ENCODE results near the gene PLB1. TPM values are rescaled to one million over a fixed set of nuclear protein-coding genes. Genes with fewer than 3 reads are reported as not detected.

PLB1 gene
- total RNA-seq, 2 experiments from 2014 or later, result not detected

- Histone ChIP-seq H3K9me2 (ENCODE audit: insufficient read depth, low read length) (no peaks in the 10 kb centered on the region), H3K4me1 (ENCODE audit: insufficient read depth, low read length, poor library complexity, severe bottlenecking) (no peaks in the 10 kb centered on the region), H3K9me3 (ENCODE audit: low read length) (no peaks in the 10 kb centered on the region), H3K27ac (ENCODE audit: low read depth, low read length, poor library complexity, severe bottlenecking) (no peak overlapping the region), H3K79me2 (ENCODE audit: insufficient read depth, low read depth, low read length) (no peaks in the 10 kb centered on the region), H3K36me3 (ENCODE audit: insufficient read depth, low read length) (no peaks in the 10 kb centered on the region), H4K20me1 (ENCODE audit: insufficient read depth, low read length) (no peaks in the 10 kb centered on the region), H3K4me3 (ENCODE audit: low read depth, low read length, poor library complexity, severe bottlenecking) (no peak overlapping the region), H3K4me2 (ENCODE audit: low read length) (no peak overlapping the region), H2AFZ (ENCODE audit: low read length) (no peak overlapping the region)
- TF ChIP-seq CTCF (conservative IDR thresholded peaks at IDR 0.05; ENCODE audit: low read length) (no peak), EZH2phosphoT487 (IDR thresholded peaks at IDR 0.05; ENCODE audit: borderline replicate concordance, low read depth, low read length) (no peak)
- ChIA-PET POLR2A (no interaction called here), CTCF (ENCODE audit: unreplicated experiment) (no interaction called here)
- no TSS peak for BruUV-seq (replicated peaks)
- DNase-seq (ENCODE audit: low spot score), result no peak
- intact Hi-C loops (cut with micrococcal nuclease; ENCODE audit: unreplicated experiment), result no loop called here
Observed at GRCh38 chr2:28684142-28684858, 188.4 kb downstream of the PLB1 start.

DNA sequence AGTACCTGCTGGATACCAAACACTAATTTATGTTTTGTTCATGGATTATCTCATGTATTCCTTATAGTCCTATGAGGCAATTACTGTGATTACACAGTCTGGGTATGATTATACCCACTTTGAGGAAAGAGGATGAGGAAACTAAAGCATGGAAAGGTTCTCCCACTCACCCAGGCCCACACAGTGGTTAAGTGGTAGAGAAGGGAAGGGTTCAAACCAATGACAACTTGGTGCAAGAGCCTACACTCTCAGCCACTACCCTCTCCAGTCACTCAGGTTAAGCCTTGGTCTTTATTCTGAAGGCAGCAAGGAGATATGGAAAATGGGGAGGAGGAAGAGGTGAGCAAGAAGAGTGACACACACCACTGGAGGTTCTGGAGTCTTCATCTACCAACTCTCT, 191.3 kb downstream of the PLB1 start:
- intact Hi-C loops (cut with micrococcal nuclease; ENCODE audit: unreplicated experiment), result no loop called here
- Histone ChIP-seq H3K27ac (ENCODE audit: low read depth, low read length, poor library complexity, severe bottlenecking) (no peak overlapping the region), H3K4me2 (ENCODE audit: low read length) (no peak overlapping the region), H2AFZ (ENCODE audit: low read length) (no peak overlapping the region), H3K79me2 (ENCODE audit: insufficient read depth, low read depth, low read length) (no peaks in the 10 kb centered on the region), H4K20me1 (ENCODE audit: insufficient read depth, low read length) (no peaks in the 10 kb centered on the region), H3K36me3 (ENCODE audit: insufficient read depth, low read length) (no peaks in the 10 kb centered on the region), H3K4me1 (ENCODE audit: insufficient read depth, low read length, poor library complexity, severe bottlenecking) (no peaks in the 10 kb centered on the region), H3K9me2 (ENCODE audit: insufficient read depth, low read length) (no peaks in the 10 kb centered on the region), H3K4me3 (ENCODE audit: low read depth, low read length, poor library complexity, severe bottlenecking) (no peak overlapping the region), H3K9me3 (ENCODE audit: low read length) (no peaks in the 10 kb centered on the region)
- POLR2A ChIA-PET, result no interaction called here
- no TSS peak for BruUV-seq (replicated peaks)
- TF ChIP-seq CTCF (conservative IDR thresholded peaks at IDR 0.05; ENCODE audit: low read length), result no peak
- no peak for TF ChIP-seq EZH2phosphoT487 (IDR thresholded peaks at IDR 0.05; ENCODE audit: borderline replicate concordance, low read depth, low read length)
- CTCF ChIA-PET (ENCODE audit: unreplicated experiment), result no interaction called here
- DNase-seq (ENCODE audit: low spot score), result no peak

DNA sequence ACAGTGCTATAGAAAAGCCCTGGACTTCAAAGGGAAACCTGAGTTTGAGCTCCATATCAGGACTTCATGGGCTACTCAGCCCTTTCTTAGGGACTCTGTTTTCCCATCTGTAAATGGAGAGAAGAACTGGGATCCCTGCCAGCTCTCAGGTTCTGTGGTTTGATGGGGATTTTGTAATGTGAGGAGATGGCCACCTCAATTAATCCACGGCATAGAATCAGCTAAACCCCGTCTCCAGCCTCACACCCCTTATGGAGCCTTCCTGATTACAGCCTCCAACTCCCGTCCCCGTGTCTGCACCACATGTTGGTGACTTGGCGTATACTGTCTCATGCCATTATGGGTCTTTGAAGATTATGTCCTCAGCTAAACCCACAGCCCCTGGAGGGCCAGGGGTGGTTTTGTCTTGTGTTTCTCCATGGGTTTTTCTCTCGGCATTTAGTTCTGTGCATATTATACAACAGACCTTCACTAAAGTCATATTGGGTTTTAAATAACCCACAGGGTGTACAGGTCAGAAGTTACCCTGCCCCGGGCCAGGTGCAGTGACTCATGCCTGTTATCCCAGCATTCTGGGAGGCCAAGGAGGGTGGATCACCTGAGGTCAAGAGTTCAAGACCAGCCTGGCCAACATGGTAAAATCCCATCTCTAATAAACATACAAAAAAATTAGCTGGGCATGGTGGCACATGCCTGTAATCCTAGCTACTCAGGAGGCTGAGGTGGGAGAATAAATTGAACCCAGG, 192.0 kb downstream of the PLB1 start:
- no peak overlapping the region for H3K4me3 ChIP-seq (ENCODE audit: low read depth, low read length, poor library complexity, severe bottlenecking)
- no peaks in the 10 kb centered on the region for H3K36me3 ChIP-seq (ENCODE audit: insufficient read depth, low read length)
- BruUV-seq (replicated peaks), result no TSS peak
- H2AFZ ChIP-seq (ENCODE audit: low read length), result no peak overlapping the region
- ChIA-PET CTCF (ENCODE audit: unreplicated experiment) (no interaction called here), POLR2A (no interaction called here)
- H3K9me3 ChIP-seq (ENCODE audit: low read length), result no peaks in the 10 kb centered on the region
- no peaks in the 10 kb centered on the region for H3K9me2 ChIP-seq (ENCODE audit: insufficient read depth, low read length)
- H3K4me2 ChIP-seq (ENCODE audit: low read length), result no peak overlapping the region
- no peaks in the 10 kb centered on the region for H3K79me2 ChIP-seq (ENCODE audit: insufficient read depth, low read depth, low read length)
- DNase-seq (ENCODE audit: low spot score), result no peak
- no peaks in the 10 kb centered on the region for H3K4me1 ChIP-seq (ENCODE audit: insufficient read depth, low read length, poor library complexity, severe bottlenecking)
- H3K27ac ChIP-seq (ENCODE audit: low read depth, low read length, poor library complexity, severe bottlenecking), result no peak overlapping the region
- intact Hi-C loops (cut with micrococcal nuclease; ENCODE audit: unreplicated experiment), result no loop called here
- H4K20me1 ChIP-seq (ENCODE audit: insufficient read depth, low read length), result no peaks in the 10 kb centered on the region
- no peak for TF ChIP-seq EZH2phosphoT487 (IDR thresholded peaks at IDR 0.05; ENCODE audit: borderline replicate concordance, low read depth, low read length)
- TF ChIP-seq CTCF (conservative IDR thresholded peaks at IDR 0.05; ENCODE audit: low read length), result no peak
